Activated CD4-positive, alpha-beta T cell treated with anti-CD3 and anti-CD28 coated beads, Interleukin-2, amount 10 ng/mL, durations not matched to agents 24 days and 14 days (primary cell): ENCODE data around the gene EVX2. TPM values are rescaled to one million over a fixed set of nuclear protein-coding genes. Genes with fewer than 3 reads are reported as not detected.
A peak's percentile ranks its signal among the peaks of the same experiment; 100 is the strongest.

Source experiments
- DNase-seq: peaks from one replicate; pipeline ENCODE4 v3.0.0; 2022
- H3K27ac Mint-ChIP-seq: one replicate; pipeline ENCODE4 v1.8.0; 2022; ENCODE audit warnings: mild to moderate bottlenecking, mixed read lengths
- H3K27me3 Mint-ChIP-seq: one replicate; pipeline ENCODE4 v1.8.0; 2022; ENCODE audit warnings: mixed read lengths
- H3K36me3 Mint-ChIP-seq: one replicate; pipeline ENCODE4 v1.8.0; 2022; ENCODE audit warnings: low read depth, mild to moderate bottlenecking, mixed read lengths
- H3K4me1 Mint-ChIP-seq: one replicate; pipeline ENCODE4 v1.8.0; 2021; ENCODE audit warnings: mixed read lengths
- H3K4me3 Mint-ChIP-seq: one replicate; pipeline ENCODE4 v1.8.0; 2022; ENCODE audit warnings: mild to moderate bottlenecking, moderate library complexity, mixed read lengths
- H3K9me3 Mint-ChIP-seq: one replicate; pipeline ENCODE4 v1.8.0; 2021; ENCODE audit warnings: mixed read lengths
- intact Hi-C: fragments of 100-400 bp; cut with micrococcal nuclease; formaldehyde crosslinking; loops from one replicate; pipeline ENCODE4 v1.15.1; 2023
- total RNA-seq: library from RNA; stranded (reverse); gene quantifications from 2 replicates; pipeline ENCODE4 v1.2.3, GENCODE V29; 2022

EVX2 gene
- total RNA-seq, 1 donor from 2014 or later: not detected

DNA sequence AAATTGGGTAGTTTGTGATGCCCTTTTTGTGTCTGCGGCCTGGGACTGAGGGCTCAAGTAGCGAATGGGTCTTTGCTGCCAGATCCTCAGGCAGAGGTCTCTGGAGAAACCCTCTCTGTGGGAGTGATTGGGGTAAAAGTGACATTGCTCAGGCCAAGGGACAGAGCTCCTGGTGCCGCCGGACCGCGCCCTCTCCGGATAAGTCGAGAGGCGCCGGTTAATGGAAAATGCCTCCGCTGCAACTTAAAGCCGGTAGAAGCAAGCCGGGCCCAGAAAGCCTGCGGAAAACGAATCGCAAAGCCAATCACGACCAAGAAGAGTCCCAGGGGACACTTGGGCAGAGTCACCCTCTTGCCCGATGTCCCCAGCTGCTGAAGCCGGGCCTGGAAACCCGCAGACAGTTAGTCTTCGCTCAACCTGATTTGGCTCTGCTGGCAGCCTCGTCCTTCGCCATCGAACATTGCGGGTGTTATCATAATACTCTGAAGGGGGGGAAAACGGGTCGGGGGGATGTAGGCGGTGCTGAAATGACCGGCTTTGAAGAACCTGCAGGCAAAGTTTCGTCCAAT, 15.5 kb upstream of the EVX2 start:
- intact Hi-C loops: loop anchor here (5.0 kb wide), 1 partner anchor 732 kb away; no protein-coding TSS in a partner anchor
- no peak for DNase-seq
- Mint-ChIP-seq H3K4me1 (peaks cover 13% of the 10 kb centered on the region), H3K9me3 (no peaks in the 10 kb centered on the region), H3K4me3 (no peak overlapping the region), H3K27ac (peak overlapping the region; percentile 34), H3K27me3 (peaks cover 88% of the 10 kb centered on the region), H3K36me3 (no peaks in the 10 kb centered on the region)

DNA sequence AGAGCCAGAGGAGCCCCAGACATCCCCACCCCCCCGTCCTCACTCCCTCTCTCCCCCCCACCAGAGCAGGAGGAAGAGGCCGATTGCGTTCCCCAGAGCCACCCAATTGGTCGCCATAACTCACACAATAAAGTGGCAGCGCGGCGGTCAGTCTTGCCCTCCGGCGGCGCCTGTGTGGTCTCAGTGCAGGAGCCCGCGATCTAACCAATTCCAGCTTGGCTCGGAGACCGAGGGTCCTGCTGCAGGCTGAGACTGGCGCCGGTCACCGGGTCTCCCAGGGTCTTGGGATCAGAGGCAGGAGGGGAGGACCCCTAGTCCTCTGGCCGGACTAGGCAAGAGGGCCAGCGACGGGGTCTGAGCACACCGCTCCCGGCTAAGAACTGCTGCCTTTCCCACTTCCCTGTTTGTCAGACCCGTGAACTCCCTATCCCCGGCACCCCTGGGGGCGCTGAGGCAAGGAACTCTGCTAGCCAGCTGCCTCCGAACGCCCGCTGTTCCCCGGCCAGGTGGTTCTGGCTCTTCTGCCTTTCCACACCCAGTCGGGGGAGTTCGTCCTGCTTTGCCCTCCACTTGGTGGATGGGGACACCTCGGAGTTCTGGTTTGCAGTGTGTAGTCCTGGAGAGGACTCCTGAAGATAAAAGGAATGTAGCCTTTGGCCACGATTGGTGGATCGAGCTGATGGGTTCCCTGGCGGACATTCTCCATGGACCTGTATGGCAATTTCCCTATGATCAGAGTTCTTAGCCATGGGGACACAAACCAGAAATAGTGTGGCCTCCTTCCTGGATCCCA, 14.8 kb upstream of the EVX2 start:
- Mint-ChIP-seq H3K4me1 (peaks cover 13% of the 10 kb centered on the region), H3K27ac (no peak overlapping the region), H3K9me3 (no peaks in the 10 kb centered on the region), H3K27me3 (peaks cover 89% of the 10 kb centered on the region), H3K4me3 (no peak overlapping the region), H3K36me3 (no peaks in the 10 kb centered on the region)
- DNase-seq: peak; percentile 61
- intact Hi-C loops: loop anchor here (5.0 kb wide), 1 partner anchor 731 kb away; no protein-coding TSS in a partner anchor

DNA sequence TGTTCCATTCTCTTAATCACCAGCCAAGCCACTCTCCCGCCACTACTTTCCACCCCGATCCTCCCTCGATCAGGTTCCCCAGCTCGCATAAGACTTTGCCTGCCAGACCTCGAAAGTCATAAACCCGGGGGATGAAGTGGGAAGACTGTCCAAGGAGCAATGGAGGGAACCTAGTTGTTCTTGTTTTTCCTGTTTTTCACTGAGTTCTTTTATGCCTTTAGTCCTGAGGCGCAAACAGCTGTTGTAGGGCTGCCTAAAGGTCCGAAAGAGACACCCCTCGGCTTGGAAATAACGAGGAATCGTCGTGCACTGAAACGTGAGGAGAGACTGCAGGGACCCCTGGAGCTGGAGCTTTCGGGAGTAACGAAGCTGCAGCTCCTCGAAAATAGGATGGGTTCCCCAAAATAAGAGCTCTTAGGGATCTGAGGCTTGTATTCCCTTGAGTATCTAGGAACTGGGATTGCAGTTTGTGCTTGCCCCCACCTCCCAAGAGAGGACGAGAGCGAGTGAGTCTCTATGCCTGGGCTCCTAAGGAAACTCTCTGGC, 14.1 kb upstream of the EVX2 start:
- Mint-ChIP-seq H3K27me3 (peaks cover 89% of the 10 kb centered on the region), H3K36me3 (no peaks in the 10 kb centered on the region), H3K9me3 (no peaks in the 10 kb centered on the region), H3K4me3 (peak overlapping the region; percentile 81), H3K4me1 (peaks cover 13% of the 10 kb centered on the region), H3K27ac (no peak overlapping the region)
- DNase-seq: no peak
- intact Hi-C loops: loop anchor here (1.0 to 5.0 kb wide), 4 partner anchors 15 to 895 kb away; partner anchors contain the start of gene EVX2

DNA sequence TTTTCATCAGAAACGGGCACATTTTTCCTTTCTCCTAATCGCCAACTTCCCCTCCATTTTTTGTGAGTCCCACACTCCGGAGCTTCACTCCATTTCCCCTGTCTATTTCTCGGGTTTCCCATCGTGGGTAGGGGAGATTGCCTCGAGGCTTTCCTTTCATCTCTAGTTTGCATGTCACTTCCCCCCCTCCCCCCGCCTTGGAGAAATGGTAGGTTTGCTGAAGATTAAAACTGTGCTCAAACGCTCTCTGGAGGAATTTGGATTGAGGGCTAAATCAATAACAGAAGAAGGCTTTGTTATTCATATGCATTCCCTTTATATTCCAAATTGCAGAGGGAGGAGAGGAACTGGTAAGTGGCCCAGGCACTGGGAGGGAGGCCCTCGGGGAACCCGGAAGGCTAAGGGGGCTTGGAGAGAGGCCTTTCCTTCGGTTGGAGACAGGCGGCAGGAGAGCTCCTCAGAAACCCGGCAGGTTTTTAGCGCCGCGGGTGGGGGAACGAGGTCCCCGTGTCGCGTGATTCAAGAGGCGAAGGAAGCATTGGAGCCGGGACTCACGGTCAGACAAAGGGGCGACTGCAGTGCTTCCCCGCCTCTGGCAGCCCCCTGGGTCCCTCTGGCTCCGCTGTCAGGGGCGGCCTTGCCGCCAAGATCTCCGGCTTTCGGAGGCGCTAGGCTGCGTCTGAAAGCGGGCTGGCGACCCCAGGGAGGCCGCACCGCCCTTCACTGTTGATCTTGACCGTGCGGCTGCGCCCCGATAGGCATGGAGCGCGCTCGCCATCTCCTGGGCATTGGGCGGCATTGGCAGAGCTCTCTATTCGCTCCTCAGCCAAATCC, 13.4 kb upstream of the EVX2 start:
- intact Hi-C loops: loop anchor here (1.0 to 5.0 kb wide), 4 partner anchors 14 to 894 kb away; partner anchors contain the start of gene EVX2
- Mint-ChIP-seq H3K4me1 (peaks cover 13% of the 10 kb centered on the region), H3K9me3 (no peaks in the 10 kb centered on the region), H3K4me3 (peak overlapping the region; percentile 81), H3K36me3 (no peaks in the 10 kb centered on the region), H3K27me3 (peaks cover 83% of the 10 kb centered on the region), H3K27ac (no peak overlapping the region)
- DNase-seq: peak; percentile 85

DNA sequence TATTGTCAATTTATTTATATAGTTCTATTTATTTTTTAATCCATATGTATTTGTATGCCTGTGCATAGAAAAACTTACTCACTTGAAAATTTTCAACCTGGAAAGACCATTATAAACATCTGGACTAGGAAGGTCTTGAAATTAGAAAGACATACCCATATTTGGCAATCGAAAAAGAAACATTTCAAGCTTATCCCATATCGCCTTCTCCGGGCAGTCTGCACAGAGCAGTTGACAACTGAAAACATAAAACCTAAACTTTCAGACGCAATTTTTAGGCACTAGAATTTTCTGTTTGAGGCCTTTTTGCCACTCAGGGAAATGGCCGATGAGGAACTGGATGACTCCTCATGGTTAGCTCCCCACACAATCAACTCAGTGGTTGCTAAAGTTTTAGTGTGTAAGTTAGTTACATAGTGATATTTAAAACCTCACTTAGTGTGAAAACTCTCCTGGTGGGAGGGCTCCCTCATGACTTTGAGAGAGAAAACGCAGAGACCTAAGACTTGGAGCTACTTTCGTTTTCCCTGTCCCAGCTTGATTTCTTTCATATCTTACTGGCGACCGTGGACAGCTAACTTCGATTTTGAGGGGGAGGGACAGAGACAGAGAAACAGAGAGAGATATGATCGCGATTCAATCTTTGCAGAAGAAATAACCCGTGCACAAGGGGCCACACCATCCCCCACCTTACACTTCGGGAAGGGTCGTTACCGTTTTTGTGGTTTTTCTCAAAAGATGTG, 12.7 kb upstream of the EVX2 start:
- Mint-ChIP-seq H3K9me3 (peaks cover 4% of the 10 kb centered on the region), H3K36me3 (peaks cover 3% of the 10 kb centered on the region), H3K4me3 (peak overlapping the region; percentile 81), H3K4me1 (peaks cover 14% of the 10 kb centered on the region), H3K27ac (no peak overlapping the region), H3K27me3 (peaks cover 83% of the 10 kb centered on the region)
- no peak for DNase-seq
- intact Hi-C loops: loop anchor here (2.0 to 5.0 kb wide), 3 partner anchors 14 to 894 kb away; partner anchors contain the start of gene EVX2

DNA sequence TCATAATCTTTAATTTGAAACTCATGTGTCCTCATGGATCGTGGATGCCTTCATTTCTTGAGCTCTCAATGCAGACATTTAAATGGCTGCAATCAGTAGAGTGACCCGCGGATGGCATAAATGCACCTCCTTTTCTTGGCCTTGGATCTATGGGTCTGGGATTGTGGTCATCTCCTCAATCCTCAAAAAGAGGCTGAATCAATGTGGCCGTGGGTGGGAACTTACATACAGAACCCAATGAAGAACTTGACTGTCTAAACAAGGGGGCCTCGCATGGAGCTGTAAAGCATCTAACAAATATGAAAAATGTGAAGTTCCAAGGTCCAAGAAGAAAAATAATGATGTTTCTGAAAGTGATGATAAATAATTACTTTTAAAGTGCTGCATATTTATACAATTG, 11.7 kb upstream of the EVX2 start:
- H3K27me3 Mint-ChIP-seq: peaks cover 83% of the 10 kb centered on the region
- peaks cover 4% of the 10 kb centered on the region for H3K9me3 Mint-ChIP-seq
- H3K36me3 Mint-ChIP-seq: peaks cover 3% of the 10 kb centered on the region
- H3K4me3 Mint-ChIP-seq: no peak overlapping the region
- no peak overlapping the region for H3K27ac Mint-ChIP-seq
- peaks cover 14% of the 10 kb centered on the region for H3K4me1 Mint-ChIP-seq
- DNase-seq: no peak
- intact Hi-C loops: loop anchor here (5.0 kb wide), 1 partner anchor 728 kb away; no protein-coding TSS in a partner anchor

DNA sequence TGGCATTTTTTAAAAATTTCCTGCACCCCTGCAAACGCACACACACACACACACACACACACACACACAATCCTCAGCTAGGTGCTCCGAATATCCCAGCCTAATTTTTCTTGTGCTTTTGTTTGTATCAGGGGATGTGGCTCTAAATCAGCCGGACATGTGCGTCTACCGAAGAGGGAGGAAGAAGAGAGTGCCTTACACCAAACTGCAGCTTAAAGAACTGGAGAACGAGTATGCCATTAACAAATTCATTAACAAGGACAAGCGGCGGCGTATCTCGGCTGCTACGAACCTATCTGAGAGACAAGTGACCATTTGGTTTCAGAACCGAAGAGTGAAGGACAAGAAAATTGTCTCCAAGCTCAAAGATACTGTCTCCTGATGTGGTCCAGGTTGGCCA, 10.6 kb upstream of the EVX2 start:
- Mint-ChIP-seq H3K9me3 (peaks cover 4% of the 10 kb centered on the region), H3K4me3 (no peak overlapping the region), H3K27me3 (peaks cover 87% of the 10 kb centered on the region), H3K36me3 (peaks cover 3% of the 10 kb centered on the region), H3K4me1 (peaks cover 14% of the 10 kb centered on the region), H3K27ac (peak overlapping the region; percentile 18)
- intact Hi-C loops: no loop called here
- DNase-seq: no peak

DNA sequence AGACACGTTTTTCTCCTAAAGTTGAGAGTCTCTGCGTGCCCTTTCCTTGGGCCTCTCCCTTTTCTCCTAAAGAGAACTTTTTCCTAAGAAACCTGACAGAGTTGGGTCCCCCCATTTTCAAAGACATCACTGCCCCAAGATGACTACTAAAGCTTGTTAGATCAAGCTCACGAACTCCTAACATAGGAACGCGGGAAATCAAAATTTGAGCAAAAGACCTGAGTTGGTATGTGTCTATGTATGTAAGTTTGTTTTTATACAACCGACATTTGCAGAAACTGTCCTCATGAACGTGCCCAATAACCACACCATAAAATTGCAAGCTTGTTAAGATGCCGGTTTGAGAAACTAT, 10.1 kb upstream of the EVX2 start:
- DNase-seq: peak; percentile 57
- Mint-ChIP-seq H3K4me3 (peak overlapping the region; percentile 1), H3K9me3 (peaks cover 4% of the 10 kb centered on the region), H3K36me3 (peaks cover 3% of the 10 kb centered on the region), H3K4me1 (peaks cover 14% of the 10 kb centered on the region), H3K27ac (peak overlapping the region; percentile 21), H3K27me3 (peaks cover 87% of the 10 kb centered on the region)
- intact Hi-C loops: no loop called here

DNA sequence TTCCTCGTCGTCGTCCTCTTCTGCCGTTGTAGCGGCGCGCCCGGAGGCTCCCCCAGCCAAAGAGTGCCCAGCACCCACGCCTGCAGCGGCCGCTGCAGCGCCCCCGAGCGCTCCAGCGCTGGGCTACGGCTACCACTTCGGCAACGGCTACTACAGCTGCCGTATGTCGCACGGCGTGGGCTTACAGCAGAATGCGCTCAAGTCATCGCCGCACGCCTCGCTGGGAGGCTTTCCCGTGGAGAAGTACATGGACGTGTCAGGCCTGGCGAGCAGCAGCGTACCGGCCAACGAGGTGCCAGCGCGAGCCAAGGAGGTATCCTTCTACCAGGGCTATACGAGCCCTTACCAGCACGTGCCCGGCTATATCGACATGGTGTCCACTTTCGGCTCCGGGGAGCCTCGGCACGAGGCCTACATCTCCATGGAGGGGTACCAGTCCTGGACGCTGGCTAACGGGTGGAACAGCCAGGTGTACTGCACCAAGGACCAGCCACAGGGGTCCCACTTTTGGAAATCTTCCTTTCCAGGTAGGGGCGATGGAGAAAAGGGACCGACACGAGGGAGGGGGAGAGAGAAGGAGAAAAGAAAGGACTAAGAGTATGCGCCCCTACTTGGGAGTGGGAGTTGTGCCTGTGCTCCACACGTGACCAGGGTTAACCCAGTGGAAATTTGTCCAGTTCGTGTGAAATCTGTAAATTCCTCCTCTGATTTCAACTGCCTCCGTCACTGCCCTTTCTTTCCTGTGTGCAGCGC, 9.6 kb upstream of the EVX2 start:
- peaks cover 3% of the 10 kb centered on the region for H3K36me3 Mint-ChIP-seq
- intact Hi-C loops: no loop called here
- peak overlapping the region; percentile 21 for H3K27ac Mint-ChIP-seq

DNA sequence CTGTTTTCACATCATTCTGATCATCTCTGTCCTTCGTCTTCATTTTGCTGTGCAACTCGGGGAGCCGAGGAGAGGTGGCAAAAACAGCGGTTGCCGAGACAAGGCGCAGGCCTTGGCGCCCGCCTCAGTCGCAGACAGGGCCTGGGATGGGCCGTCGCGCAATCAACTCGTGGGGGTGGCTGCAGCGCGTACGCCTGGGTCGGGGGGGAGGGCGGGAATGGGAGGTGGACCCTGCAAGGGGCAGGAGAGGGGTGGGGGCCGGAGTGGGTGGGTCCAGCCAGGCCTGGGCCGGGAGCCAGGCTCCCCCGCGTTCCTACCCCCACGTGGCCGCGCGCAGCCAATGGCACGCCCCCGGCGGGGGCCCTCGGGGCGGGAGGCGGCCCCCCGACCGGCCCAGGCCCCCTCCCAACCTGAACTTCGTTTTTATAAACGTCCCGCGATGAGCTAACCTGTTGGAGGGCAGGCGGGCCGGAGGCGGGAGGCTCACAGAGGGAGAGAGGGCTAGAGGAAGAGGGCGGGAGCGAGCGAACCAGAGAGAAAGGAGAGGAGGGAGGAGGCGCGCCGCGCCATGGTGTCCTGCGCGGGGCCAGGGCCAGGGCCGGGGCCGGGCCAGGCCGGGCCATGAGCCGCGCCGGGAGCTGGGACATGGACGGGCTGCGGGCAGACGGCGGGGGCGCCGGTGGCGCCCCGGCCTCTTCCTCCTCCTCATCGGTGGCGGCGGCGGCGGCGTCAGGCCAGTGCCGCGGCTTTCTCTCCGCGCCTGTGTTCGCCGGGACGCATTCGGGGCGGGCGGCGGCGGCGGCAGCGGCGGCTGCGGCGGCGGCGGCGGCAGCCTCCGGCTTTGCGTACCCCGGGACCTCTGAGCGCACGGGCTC, 8.7 kb upstream of the EVX2 start, which contains the start of gene HOXD13:
Gene HOXD13, plus strand, starts transcription at position 452 of the 875 bp plus-strand sequence. Its CDS starts 170 bp downstream, at position 622.
- peak; percentile 60 for DNase-seq
- Mint-ChIP-seq H3K9me3 (peaks cover 4% of the 10 kb centered on the region), H3K27me3 (peaks cover 88% of the 10 kb centered on the region), H3K4me3 (peak within 1 kb of the TSS; percentile 1), H3K36me3 (peaks cover 3% of the 10 kb centered on the region), H3K27ac (peak within 1 kb of the TSS; percentile 79), H3K4me1 (peaks cover 14% of the 10 kb centered on the region)
- intact Hi-C loops: no loop called here

More for the DNA sequence above, 9.6 kb upstream of the EVX2 start:
- peak; percentile 58 for DNase-seq
- Mint-ChIP-seq H3K4me3 (peak overlapping the region; percentile 1), H3K4me1 (peaks cover 16% of the 10 kb centered on the region), H3K27me3 (peaks cover 88% of the 10 kb centered on the region), H3K9me3 (peaks cover 4% of the 10 kb centered on the region)

DNA sequence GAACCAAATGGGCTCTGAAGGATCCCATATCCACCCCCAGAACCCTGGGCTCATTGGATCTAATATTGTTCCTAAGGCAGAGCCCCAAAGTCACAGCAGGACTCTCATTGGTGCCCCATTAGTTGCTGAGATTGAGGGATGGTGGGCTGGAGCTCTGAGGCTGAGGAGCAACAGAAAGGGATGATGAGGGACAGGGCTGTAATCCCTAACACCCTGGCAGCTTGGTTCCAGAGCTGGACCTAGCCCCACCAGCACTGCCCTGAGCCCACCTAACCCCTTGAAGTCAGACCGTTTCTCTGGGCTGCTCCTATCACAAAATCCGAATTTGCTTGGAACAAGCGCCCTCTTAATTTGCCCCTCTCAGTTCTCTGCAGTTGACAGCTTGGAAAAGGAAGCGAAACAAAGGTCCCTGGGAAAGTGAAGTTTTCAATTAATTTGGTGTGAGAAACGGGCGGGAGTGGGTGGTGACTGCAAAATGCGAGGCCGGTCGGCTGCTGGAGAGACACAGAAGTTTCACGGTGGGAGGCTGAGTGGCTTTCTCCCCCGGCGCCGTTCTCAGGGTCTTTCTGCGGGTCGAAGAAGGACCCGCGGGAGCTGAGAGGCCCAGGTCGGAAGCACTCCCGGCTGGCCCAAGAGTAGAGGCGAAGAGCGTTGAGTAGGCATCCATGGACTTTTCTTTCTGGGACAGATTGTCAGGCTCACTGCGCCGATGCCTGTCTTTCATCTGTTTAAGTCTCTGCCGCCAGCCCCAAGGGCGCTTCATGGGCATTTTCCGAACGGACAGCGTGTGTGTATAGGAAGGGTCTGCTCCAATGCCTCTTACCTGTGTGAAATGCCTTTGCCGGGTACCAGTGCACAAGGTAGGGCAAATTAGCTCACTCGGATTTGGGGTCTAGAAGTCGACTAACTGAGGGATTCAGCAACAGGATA, 7.8 kb upstream of the EVX2 start:
- intact Hi-C loops: no loop called here
- Mint-ChIP-seq H3K4me3 (no peak overlapping the region), H3K9me3 (peaks cover 7% of the 10 kb centered on the region), H3K36me3 (peaks cover 3% of the 10 kb centered on the region), H3K27me3 (peaks cover 88% of the 10 kb centered on the region), H3K27ac (peak overlapping the region; percentile 79), H3K4me1 (peaks cover 7% of the 10 kb centered on the region)
- DNase-seq: no peak
